ENCODE data around the gene SP7.
"Not testable (repeated sequence)": the region's sequence is repeated elsewhere in the genome, so short reads cannot be mapped to it uniquely, and the experiment has no call there.

The SP7 gene

GRCh38 chr12:53347905-53348304, 11.8 kb upstream of the SP7 start:
- no peak for DNase-seq (ENCODE audit: low read depth in 1 of 2, low spot score in 1 of 2)

- no peak for DNase-seq (ENCODE audit: low read depth in 1 of 2, low spot score in 1 of 2)
Observed at GRCh38 chr12:53346491-53346890, 10.3 kb upstream of the SP7 start.

GRCh38 chr12:53345486-53346188, 9.5 kb upstream of the SP7 start:
- no peak for DNase-seq (ENCODE audit: low read depth in 1 of 2, low spot score in 1 of 2)

GRCh38 chr12:53344824-53345485, 8.8 kb upstream of the SP7 start:
- DNase-seq (ENCODE audit: low read depth in 1 of 2, low spot score in 1 of 2) = peak; percentile 43 to 59

- no peak for DNase-seq (ENCODE audit: low read depth in 1 of 2, low spot score in 1 of 2)
Observed at GRCh38 chr12:53344487-53344823, 8.3 kb upstream of the SP7 start.

GRCh38 chr12:53343969-53344368, 7.8 kb upstream of the SP7 start:
- DNase-seq (ENCODE audit: low read depth in 1 of 2, low spot score in 1 of 2) = no peak

- DNase-seq (ENCODE audit: low read depth in 1 of 2, low spot score in 1 of 2) = no peak
Observed at GRCh38 chr12:53343449-53343848, 7.3 kb upstream of the SP7 start.

GRCh38 chr12:53340398-53340797, 4.2 kb upstream of the SP7 start:
- no peak for DNase-seq (ENCODE audit: low read depth in 1 of 2, low spot score in 1 of 2)

- no peak for DNase-seq (ENCODE audit: low read depth in 1 of 2, low spot score in 1 of 2)
Observed at GRCh38 chr12:53338916-53339315, 2.8 kb upstream of the SP7 start.

GRCh38 chr12:53338017-53338416, 1.9 kb upstream of the SP7 start:
- DNase-seq (ENCODE audit: low read depth in 1 of 2, low spot score in 1 of 2) = no peak

- DNase-seq (ENCODE audit: low read depth in 1 of 2, low spot score in 1 of 2) = no peak
Observed at GRCh38 chr12:53334822-53335221, 1.3 kb downstream of the SP7 start.

GRCh38 chr12:53333845-53334244, 2.3 kb downstream of the SP7 start:
- DNase-seq (ENCODE audit: low read depth in 1 of 2, low spot score in 1 of 2) = no peak

GRCh38 chr12:53333289-53333688, 2.9 kb downstream of the SP7 start:
- no peak for DNase-seq (ENCODE audit: low read depth in 1 of 2, low spot score in 1 of 2)

GRCh38 chr12:53332744-53333143, 3.4 kb downstream of the SP7 start:
- DNase-seq (ENCODE audit: low read depth in 1 of 2, low spot score in 1 of 2) = no peak

GRCh38 chr12:53332339-53332738, 3.8 kb downstream of the SP7 start:
- DNase-seq (ENCODE audit: low read depth in 1 of 2, low spot score in 1 of 2) = not testable (repeated sequence)

- DNase-seq (ENCODE audit: low read depth in 1 of 2, low spot score in 1 of 2) = no peak
Observed at GRCh38 chr12:53330671-53331070, 5.5 kb downstream of the SP7 start.

- no peak for DNase-seq (ENCODE audit: low read depth in 1 of 2, low spot score in 1 of 2)
Observed at GRCh38 chr12:53328043-53328435, 8.1 kb downstream of the SP7 start.

- DNase-seq (ENCODE audit: low read depth in 1 of 2, low spot score in 1 of 2) = no peak
Observed at GRCh38 chr12:53327435-53328042, 8.6 kb downstream of the SP7 start.

GRCh38 chr12:53326460-53327185, 9.5 kb downstream of the SP7 start:
- DNase-seq (ENCODE audit: low read depth in 1 of 2, low spot score in 1 of 2) = no peak

GRCh38 chr12:53325511-53326061, 10.6 kb downstream of the SP7 start:
- DNase-seq (ENCODE audit: low read depth in 1 of 2, low spot score in 1 of 2) = peak in 1 of 2 donors; percentile 6

GRCh38 chr12:53324779-53325510, 11.2 kb downstream of the SP7 start:
- DNase-seq (ENCODE audit: low read depth in 1 of 2, low spot score in 1 of 2) = peak; percentile 54 to 80
